HepG2 (cell line): ENCODE results near the gene TPPP3. TPM values are rescaled to one million over a fixed set of nuclear protein-coding genes. Genes with fewer than 3 reads are reported as not detected.

Source experiments
- ATAC-seq: fragments of 200-7000 bp; cut with Tn5 transposase; 3 replicates; pipeline ENCODE4 v1.9.1; 2020; ENCODE audit warnings: mild to moderate bottlenecking, moderate library complexity
- BruUV-seq: library from RNA; stranded (reverse); fragments of 400-500 nt; replicated peaks from 2 replicates; lab custom pipeline; 2021; lab: Mats Ljungman, UMichigan
- CTCF ChIA-PET: fragments of 300-600 bp; formaldehyde crosslinking; extraction: SDS; loops from one replicate; lab custom pipeline; 2021; ENCODE audit warnings: low total read pairs, inconsistent platforms, low intra/inter-chr PET ratio; lab: Yijun Ruan, JAX
- POLR2A ChIA-PET: fragments of 350-600 bp; sonication (Branson Sonifier 250); formaldehyde crosslinking; loops from one replicate; lab custom pipeline; 2020; ENCODE audit warnings: antibody characterized with exemption, inconsistent platforms; lab: Yijun Ruan, JAX
- DNase-seq: peaks from one replicate; pipeline ENCODE4 v3.0.0-alpha.2; 2015; ENCODE audit warnings: low spot score
- FAIRE-seq: peaks from 3 replicates; lab custom pipeline; 2011; peaks lifted over from hg19 to GRCh38; lab: Jason Lieb, UNC
- H2AFZ ChIP-seq: one replicate; pipeline ENCODE4 v1.6.1; 2011; ENCODE audit warnings: low read length, inconsistent platforms
- H3K27ac ChIP-seq: fragments of 300-600 bp; 3 replicates; pipeline ENCODE4 v1.8.0; 2011; ENCODE audit warnings: mixed run types, mild to moderate bottlenecking, mixed read lengths, low read length, inconsistent platforms; ENCODE audit not compliant: insufficient read depth; ENCODE audit errors: extremely low read length
- H3K27me3 ChIP-seq, 2 experiments: fragments of 200-600 bp in 1 of 2; 2 replicates in 1 of 2; 3 replicates in 1 of 2; pipeline versions ENCODE4 v1.6.0 to v1.8.0; 2011; ENCODE audit warnings: low read length in 2 of 2, mild to moderate bottlenecking in 2 of 2, moderate library complexity in 2 of 2, inconsistent platforms in 1 of 2; ENCODE audit not compliant: insufficient read depth in 2 of 2, control insufficient read depth in 1 of 2
- H3K36me3 ChIP-seq, 2 experiments: fragments of 200-600 bp in 1 of 2; replicated peaks in 1 of 2; 2 replicates in 1 of 2; 3 replicates in 1 of 2; pipeline versions ENCODE4 v1.5.1 to v1.8.0; 2011; ENCODE audit warnings: low read length in 2 of 2, inconsistent platforms in 1 of 2; ENCODE audit not compliant: insufficient read depth in 2 of 2, control insufficient read depth in 1 of 2
- H3K4me1 ChIP-seq: 2 replicates; pipeline ENCODE4 v1.5.1; 2012; ENCODE audit warnings: low read length, inconsistent platforms; ENCODE audit not compliant: insufficient read depth
- H3K4me2 ChIP-seq: 2 replicates; pipeline ENCODE4 v1.6.0; 2011; ENCODE audit warnings: low read depth, low read length, inconsistent platforms
- H3K4me3 ChIP-seq, 3 experiments: fragments of 200-600 bp in 1 of 3; sonication (generic), shearing (Covaris generic) in 1 of 3; replicated peaks in 1 of 3; 2 replicates each; pipeline ENCODE4 v1.5.1; 2011 to 2016; ENCODE audit warnings: low read length in 3 of 3, inconsistent platforms in 2 of 3, low read depth in 2 of 3, mild to moderate bottlenecking in 2 of 3, control low read depth in 1 of 3, mixed read lengths in 1 of 3; ENCODE audit not compliant: insufficient read depth in 1 of 3
- H3K79me2 ChIP-seq: one replicate; pipeline ENCODE4 v1.6.1; 2011; ENCODE audit warnings: low read length, inconsistent platforms; ENCODE audit not compliant: insufficient read depth
- H3K9ac ChIP-seq: 2 replicates; pipeline ENCODE4 v1.6.0; 2011; ENCODE audit warnings: mild to moderate bottlenecking, low read depth, low read length, inconsistent platforms; ENCODE audit not compliant: insufficient read depth
- H3K9me3 ChIP-seq: 2 replicates; pipeline ENCODE4 v1.5.1; 2012; ENCODE audit warnings: mild to moderate bottlenecking, low read length
- H4K20me1 ChIP-seq: 2 replicates; pipeline ENCODE4 v1.6.0; 2011; ENCODE audit warnings: inconsistent platforms, mild to moderate bottlenecking, low read length, moderate library complexity; ENCODE audit not compliant: insufficient read depth
- IRF2 ChIP-seq: IDR thresholded peaks from 2 replicates; pipeline ENCODE4 v1.6.1; 2018; ENCODE audit warnings: missing genetic modification reagents, missing compliant biosample characterization
- MXD4 ChIP-seq: IDR thresholded peaks from 2 replicates; pipeline ENCODE4 v1.6.1; 2016; ENCODE audit warnings: mild to moderate bottlenecking, missing biosample characterization, missing genetic modification reagents
- NFE2L2 ChIP-seq: fragments of 150-350 bp; IDR thresholded peaks from 2 replicates; pipeline ENCODE4 v1.6.1; 2014; ENCODE audit warnings: low read length
- PAWR ChIP-seq: sonication (generic); formaldehyde crosslinking; IDR thresholded peaks from 2 replicates; pipeline ENCODE4 v1.4.0; 2020; ENCODE audit warnings: missing genetic modification reagents, mild to moderate bottlenecking, borderline replicate concordance
- PLRG1 ChIP-seq: fragments of 450-650 bp; conservative IDR thresholded peaks from 2 replicates; pipeline ENCODE4 v1.6.1; 2016
- SOX13 ChIP-seq, 3 experiments: fragments of 450-650 bp in 1 of 3; sonication (generic) in 1 of 3; formaldehyde crosslinking in 1 of 3; IDR thresholded peaks in 2 of 3; conservative IDR thresholded peaks in 1 of 3; 2 replicates each; pipeline versions ENCODE4 v1.5.0 to v1.6.1; 2016 to 2020; ENCODE audit warnings: antibody characterized with exemption in 1 of 3, mild to moderate bottlenecking in 1 of 3, missing compliant biosample characterization in 1 of 3, missing genetic modification reagents in 1 of 3, moderate library complexity in 1 of 3
- SP4 ChIP-seq: sonication (generic); formaldehyde crosslinking; IDR thresholded peaks from 2 replicates; pipeline ENCODE4 v1.8.1; 2023; ENCODE audit warnings: mild to moderate bottlenecking, missing genetic modification reagents
- ZNF607 ChIP-seq: sonication (generic); formaldehyde crosslinking; IDR thresholded peaks from 2 replicates; pipeline ENCODE4 v1.5.1; 2020; ENCODE audit warnings: missing genetic modification reagents, mild to moderate bottlenecking, borderline replicate concordance
- ZNF724P ChIP-seq: sonication (generic); formaldehyde crosslinking; IDR thresholded peaks from 2 replicates; pipeline ENCODE4 v1.8.0; 2022; ENCODE audit warnings: missing genetic modification reagents, borderline replicate concordance
- WGBS: methylation state at CpG from one replicate; pipeline ENCODE4 v1.1.6; 2017; ENCODE audit warnings: low lambda C conversion rate; 5-methylcytosine and 5-hydroxymethylcytosine counted together
- in situ Hi-C: cut with HindIII; loops from 2 replicates; pipeline ENCODE4 v1.10.0; 2017; ENCODE audit warnings: low pct_unique_long_range_greater_than_20kb; ENCODE audit not compliant: extremely low pct_ligation_motif_present
- intact Hi-C: fragments of 100-400 bp; cut with micrococcal nuclease; formaldehyde crosslinking; loops from one replicate; pipeline ENCODE4 v1.10.0; 2022; ENCODE audit not compliant: unreplicated experiment
- polyA plus RNA-seq, 8 experiments: library from polyadenylated mRNA; depleted of rRNA in 3 of 8; stranded (reverse) in 7 of 8; unstranded in 1 of 8; fragments of >200 nt; fragmentation: Illumina TruSeq in 4 of 8; extraction: Trizol in 4 of 8; gene quantifications; 2 replicates each; pipeline versions ENCODE4 v1.2.1 to v1.2.3, GENCODE V29; 2011 to 2016; ENCODE audit warnings: low read depth in 4 of 8, missing spikeins in 1 of 8, mixed read lengths in 1 of 8; ENCODE audit not compliant: insufficient read depth in 1 of 8
- total RNA-seq, 5 experiments: library from RNA; depleted of rRNA; stranded (reverse); fragments of >200 nt; fragmentation: Illumina TruSeq; extraction: Trizol; gene quantifications; 2 replicates each; pipeline ENCODE4 v1.2.3, GENCODE V29; 2016; ENCODE audit warnings: low read depth in 1 of 5
- TF ChIP-seq, protein P1 (sequence below): sonication (generic); formaldehyde crosslinking; IDR thresholded peaks from 2 replicates; pipeline ENCODE4 v1.8.1; 2023; ENCODE audit warnings: missing genetic modification reagents, mild to moderate bottlenecking, borderline replicate concordance
- TF ChIP-seq, protein P2 (sequence below): sonication (generic); formaldehyde crosslinking; IDR thresholded peaks from 2 replicates; pipeline ENCODE4 v1.9.0; 2021; ENCODE audit warnings: mild to moderate bottlenecking, missing genetic modification reagents
- TF ChIP-seq, protein P3 (sequence below): sonication (generic); formaldehyde crosslinking; IDR thresholded peaks from 2 replicates; pipeline ENCODE4 v1.5.0; 2020; ENCODE audit warnings: mild to moderate bottlenecking, low read depth, missing genetic modification reagents, borderline replicate concordance

The TPPP3 gene
- total and polyA plus RNA-seq, 2 of the 13 experiments (the other 11 are each of a cell fraction or from before 2014, with no cell fraction given): 0.16 to 0.44 TPM

DNA sequence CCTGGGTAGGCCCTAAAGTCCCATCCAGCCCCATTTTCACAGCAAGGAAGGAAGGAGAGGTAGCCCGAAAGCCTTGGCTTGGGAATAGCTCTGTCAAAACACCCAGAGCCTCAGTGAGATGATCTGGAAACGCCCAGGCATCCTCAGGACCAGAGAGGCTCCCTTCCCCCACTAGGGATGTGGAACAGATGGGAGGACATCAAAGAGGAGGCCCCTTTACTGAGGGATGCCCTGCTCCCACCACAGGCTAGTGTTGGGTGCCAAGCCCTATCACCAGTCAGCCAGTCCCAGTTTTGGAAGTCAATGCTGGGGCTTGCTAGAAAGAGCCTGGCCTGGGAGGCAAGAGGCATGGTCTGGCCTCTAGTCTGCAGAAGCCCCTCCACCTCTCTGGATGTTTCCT is 4.7 kb downstream of the TPPP3 start:
- H2AFZ ChIP-seq: no peak overlapping the region
- no peaks in the 10 kb centered on the region for H4K20me1 ChIP-seq
- DNase-seq (no peak), FAIRE-seq (no peak), ATAC-seq (no peak)
- no peak overlapping the region for H3K9ac ChIP-seq
- intact Hi-C loops: no loop called here
- no peaks in the 10 kb centered on the region for H3K9me3 ChIP-seq
- in situ Hi-C loops: no loop called here
- no peak overlapping the region for H3K4me2 ChIP-seq
- H3K27ac ChIP-seq: no peak overlapping the region
- 25% methylated on average over 2 of the region's 2 CpGs for WGBS
- ChIA-PET CTCF (no interaction called here), POLR2A (no interaction called here)
- no peaks in the 10 kb centered on the region for H3K36me3 ChIP-seq
- H3K79me2 ChIP-seq: no peaks in the 10 kb centered on the region
- no TSS peak for BruUV-seq
- no peak overlapping the region for H3K4me3 ChIP-seq
- no peak for TF ChIP-seq SP4 (CRISPR knock-in tag)
- TF ChIP-seq ZNF607 (CRISPR knock-in tag): no peak
- TF ChIP-seq, protein P1, sequence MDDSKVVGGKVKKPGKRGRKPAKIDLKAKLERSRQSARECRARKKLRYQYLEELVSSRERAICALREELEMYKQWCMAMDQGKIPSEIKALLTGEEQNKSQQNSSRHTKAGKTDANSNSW (CRISPR knock-in tag): no peak
- TF ChIP-seq SOX13 (IDR thresholded peaks at IDR 0.05): no peak
- TF ChIP-seq SOX13 (CRISPR knock-in tag; conservative IDR thresholded peaks at IDR 0.05 in 1 of 2, IDR thresholded peaks at IDR 0.05 in 1 of 2): no peak
- TF ChIP-seq MXD4 (CRISPR knock-in tag): no peak
- no peak for TF ChIP-seq PAWR (CRISPR knock-in tag)
- no peak for TF ChIP-seq IRF2
- peaks cover 13% of the 10 kb centered on the region for H3K4me1 ChIP-seq
- H3K27me3 ChIP-seq: peaks cover 9 to 72% of the 10 kb centered on the region in 2 experiments; a peak in 4 of 5 replicates

DNA sequence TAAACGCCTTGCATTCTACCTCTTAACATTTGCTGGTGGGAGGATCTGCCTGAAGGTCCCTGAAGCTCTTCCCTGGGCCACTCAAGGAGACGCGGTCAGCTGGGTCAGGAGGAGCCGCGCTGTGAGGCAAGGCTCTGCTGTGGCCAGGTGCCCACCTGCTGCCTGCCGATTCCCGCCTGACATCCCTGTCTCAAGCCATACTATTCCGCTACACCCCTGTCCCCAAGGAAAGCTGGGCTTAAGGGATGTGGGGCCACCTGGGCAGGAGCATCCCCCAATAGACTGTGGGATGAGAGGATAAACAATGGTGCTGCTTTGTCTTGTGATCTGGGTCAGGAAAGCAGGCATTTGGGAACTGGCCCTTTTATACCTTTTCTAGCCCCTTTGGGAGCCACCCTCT is 5.1 kb downstream of the TPPP3 start:
- no peak for FAIRE-seq
- POLR2A ChIA-PET: no interaction called here
- TF ChIP-seq, protein P2, sequence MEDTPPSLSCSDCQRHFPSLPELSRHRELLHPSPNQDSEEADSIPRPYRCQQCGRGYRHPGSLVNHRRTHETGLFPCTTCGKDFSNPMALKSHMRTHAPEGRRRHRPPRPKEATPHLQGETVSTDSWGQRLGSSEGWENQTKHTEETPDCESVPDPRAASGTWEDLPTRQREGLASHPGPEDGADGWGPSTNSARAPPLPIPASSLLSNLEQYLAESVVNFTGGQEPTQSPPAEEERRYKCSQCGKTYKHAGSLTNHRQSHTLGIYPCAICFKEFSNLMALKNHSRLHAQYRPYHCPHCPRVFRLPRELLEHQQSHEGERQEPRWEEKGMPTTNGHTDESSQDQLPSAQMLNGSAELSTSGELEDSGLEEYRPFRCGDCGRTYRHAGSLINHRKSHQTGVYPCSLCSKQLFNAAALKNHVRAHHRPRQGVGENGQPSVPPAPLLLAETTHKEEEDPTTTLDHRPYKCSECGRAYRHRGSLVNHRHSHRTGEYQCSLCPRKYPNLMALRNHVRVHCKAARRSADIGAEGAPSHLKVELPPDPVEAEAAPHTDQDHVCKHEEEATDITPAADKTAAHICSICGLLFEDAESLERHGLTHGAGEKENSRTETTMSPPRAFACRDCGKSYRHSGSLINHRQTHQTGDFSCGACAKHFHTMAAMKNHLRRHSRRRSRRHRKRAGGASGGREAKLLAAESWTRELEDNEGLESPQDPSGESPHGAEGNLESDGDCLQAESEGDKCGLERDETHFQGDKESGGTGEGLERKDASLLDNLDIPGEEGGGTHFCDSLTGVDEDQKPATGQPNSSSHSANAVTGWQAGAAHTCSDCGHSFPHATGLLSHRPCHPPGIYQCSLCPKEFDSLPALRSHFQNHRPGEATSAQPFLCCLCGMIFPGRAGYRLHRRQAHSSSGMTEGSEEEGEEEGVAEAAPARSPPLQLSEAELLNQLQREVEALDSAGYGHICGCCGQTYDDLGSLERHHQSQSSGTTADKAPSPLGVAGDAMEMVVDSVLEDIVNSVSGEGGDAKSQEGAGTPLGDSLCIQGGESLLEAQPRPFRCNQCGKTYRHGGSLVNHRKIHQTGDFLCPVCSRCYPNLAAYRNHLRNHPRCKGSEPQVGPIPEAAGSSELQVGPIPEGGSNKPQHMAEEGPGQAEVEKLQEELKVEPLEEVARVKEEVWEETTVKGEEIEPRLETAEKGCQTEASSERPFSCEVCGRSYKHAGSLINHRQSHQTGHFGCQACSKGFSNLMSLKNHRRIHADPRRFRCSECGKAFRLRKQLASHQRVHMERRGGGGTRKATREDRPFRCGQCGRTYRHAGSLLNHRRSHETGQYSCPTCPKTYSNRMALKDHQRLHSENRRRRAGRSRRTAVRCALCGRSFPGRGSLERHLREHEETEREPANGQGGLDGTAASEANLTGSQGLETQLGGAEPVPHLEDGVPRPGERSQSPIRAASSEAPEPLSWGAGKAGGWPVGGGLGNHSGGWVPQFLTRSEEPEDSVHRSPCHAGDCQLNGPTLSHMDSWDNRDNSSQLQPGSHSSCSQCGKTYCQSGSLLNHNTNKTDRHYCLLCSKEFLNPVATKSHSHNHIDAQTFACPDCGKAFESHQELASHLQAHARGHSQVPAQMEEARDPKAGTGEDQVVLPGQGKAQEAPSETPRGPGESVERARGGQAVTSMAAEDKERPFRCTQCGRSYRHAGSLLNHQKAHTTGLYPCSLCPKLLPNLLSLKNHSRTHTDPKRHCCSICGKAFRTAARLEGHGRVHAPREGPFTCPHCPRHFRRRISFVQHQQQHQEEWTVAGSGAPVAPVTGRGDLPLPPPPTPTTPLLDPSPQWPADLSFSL: no peak
- TF ChIP-seq NFE2L2 (no peak), ZNF724P (CRISPR knock-in tag) (no peak), PLRG1 (no peak)
- TF ChIP-seq, protein P3, sequence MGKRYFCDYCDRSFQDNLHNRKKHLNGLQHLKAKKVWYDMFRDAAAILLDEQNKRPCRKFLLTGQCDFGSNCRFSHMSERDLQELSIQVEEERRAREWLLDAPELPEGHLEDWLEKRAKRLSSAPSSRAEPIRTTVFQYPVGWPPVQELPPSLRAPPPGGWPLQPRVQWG: no peak

More for the DNA sequence above, 5.1 kb downstream of the TPPP3 start:
- Histone ChIP-seq H3K4me3 (no peak overlapping the region), H4K20me1 (no peaks in the 10 kb centered on the region), H3K4me1 (peaks cover 9% of the 10 kb centered on the region), H3K27me3 (peaks cover 9 to 70% of the 10 kb centered on the region in 2 experiments; a peak in 4 of 5 replicates), H3K4me2 (no peak overlapping the region), H3K79me2 (no peaks in the 10 kb centered on the region), H3K36me3 (no peaks in the 10 kb centered on the region), H3K9ac (no peak overlapping the region), H3K27ac (no peak overlapping the region), H3K9me3 (no peaks in the 10 kb centered on the region), H2AFZ (no peak overlapping the region)
- in situ Hi-C loops (no loop called here), intact Hi-C loops (no loop called here)
- no TSS peak for BruUV-seq
- CTCF ChIA-PET: no interaction called here
- DNase-seq: no peak
- ATAC-seq: no peak
- 68% methylated on average over 8 of the region's 8 CpGs for WGBS
